Measurements from ENCODE around the gene PMEL. TPM values are rescaled to one million over a fixed set of nuclear protein-coding genes. Genes with fewer than 3 reads are reported as not detected.

Gene PMEL
- total and polyA plus RNA-seq, 2 of the 4 experiments (the other 2 are of a cell fraction) = 1.4 to 5.8 TPM

- Histone ChIP-seq H2BK120ac (ENCODE audit: low read depth, low read length) (no peak overlapping the region), H3K18ac (ENCODE audit: low read depth, low read length) (no peak overlapping the region), H3K23ac (ENCODE audit: low read depth, low read length) (no peak overlapping the region), H2AK5ac (ENCODE audit: low read depth, low read length) (no peak overlapping the region), H2BK20ac (ENCODE audit: low read depth, low read length) (no peak overlapping the region), H3K4me1 (ENCODE audit: control insufficient read depth, insufficient read depth, low read length) (peaks cover 2% of the 10 kb centered on the region; the same call in 1 of the 2 replicates), H3K36me3 (ENCODE audit: control insufficient read depth, insufficient read depth, low read length) (peaks cover 19% of the 10 kb centered on the region), H4K8ac (ENCODE audit: low read depth in 2 of 2, low read length in 2 of 2) (no peak overlapping the region), H3K4ac (ENCODE audit: low read depth, low read length) (no peak overlapping the region), H2BK15ac (ENCODE audit: low read depth, low read length) (no peak overlapping the region), H3K9me3 (ENCODE audit: control insufficient read depth, insufficient read depth, low read length) (no peaks in the 10 kb centered on the region), H3K56ac (ENCODE audit: extremely low read depth, insufficient read depth, low read length) (no peak overlapping the region), H3K4me3 (ENCODE audit: insufficient read depth, low read depth, low read length) (no peak overlapping the region), H2AK9ac (replicated peaks; ENCODE audit: low read depth, low read length, poor library complexity) (no peak overlapping the region), H3K79me1 (ENCODE audit: low read depth in 1 of 2, low read length in 2 of 2) (peaks cover 16 to 72% of the 10 kb centered on the region in 2 experiments), H3K27me3 (ENCODE audit: control insufficient read depth, insufficient read depth, low read length) (no peaks in the 10 kb centered on the region), H2AFZ (replicated peaks; ENCODE audit: low read length, poor library complexity) (no peak overlapping the region), H3K9me1 (ENCODE audit: insufficient read depth, low read length) (no peaks in the 10 kb centered on the region; the same call in 1 of the 2 replicates), H3K9ac (ENCODE audit: low read depth, low read length) (no peak overlapping the region), H4K20me1 (ENCODE audit: insufficient read depth, low read length) (peaks cover 32% of the 10 kb centered on the region; the same call in 1 of the 2 replicates), H2BK5ac (ENCODE audit: low read depth, low read length, poor library complexity, severe bottlenecking) (no peak overlapping the region), H3K14ac (replicated peaks; ENCODE audit: low read depth, low read length) (no peak overlapping the region), H3K27ac (ENCODE audit: insufficient read depth, low read length) (no peak overlapping the region), H3K4me2 (ENCODE audit: low read depth, low read length) (no peak overlapping the region), H4K91ac (ENCODE audit: insufficient read depth, low read depth, low read length) (no peak overlapping the region), H4K5ac (ENCODE audit: low read depth, low read length) (no peak overlapping the region)
- DNase-seq (no peak), ATAC-seq (ENCODE audit: low read depth) (no peak)
- intact Hi-C loops (cut with micrococcal nuclease) (no loop called here), dilution Hi-C loops (cut with HindIII; ENCODE audit: low sequenced_read_pairs, unreplicated experiment) (no loop called here), in situ Hi-C loops (cut with MboI; ENCODE audit: low sequenced_read_pairs) (no loop called here)
- POLR2A ChIA-PET (ENCODE audit: unreplicated experiment) = interaction anchor here (0.7 kb wide), 1 partner anchor 240 kb away, joined by 4 read pairs; no protein-coding TSS in a partner anchor
- TF ChIP-seq MXI1 (IDR thresholded peaks at IDR 0.05; ENCODE audit: borderline replicate concordance, low read depth, low read length) (no peak), SMC3 (IDR thresholded peaks at IDR 0.05; ENCODE audit: low read depth, low read length) (no peak), BHLHE40 (IDR thresholded peaks at IDR 0.05; ENCODE audit: low read depth, low read length) (no peak), RCOR1 (IDR thresholded peaks at IDR 0.05; ENCODE audit: insufficient replicate concordance, low read length) (no peak), CHD1 (IDR thresholded peaks at IDR 0.05; ENCODE audit: low read depth, low read length) (no peak), USF2 (IDR thresholded peaks at IDR 0.05; ENCODE audit: low read depth, low read length) (no peak), MAZ (IDR thresholded peaks at IDR 0.05; ENCODE audit: borderline replicate concordance, low read depth, low read length) (no peak), FOS (IDR thresholded peaks at IDR 0.05; ENCODE audit: low read depth, low read length) (no peak), RAD21 (IDR thresholded peaks at IDR 0.05; ENCODE audit: low read length) (no peak), RFX5 (IDR thresholded peaks at IDR 0.05; ENCODE audit: low read depth, low read length) (no peak), CEBPB (IDR thresholded peaks at IDR 0.05; ENCODE audit: low read depth, low read length) (no peak), MAFK (IDR thresholded peaks at IDR 0.05; ENCODE audit: low read depth, low read length) (no peak), POLR2A (IDR thresholded peaks at IDR 0.05; ENCODE audit: low read depth, low read length) (no peak), CTCF (conservative IDR thresholded peaks at IDR 0.05; ENCODE audit: low read depth, low read length) (no peak), ELK1 (IDR thresholded peaks at IDR 0.05; ENCODE audit: borderline replicate concordance, low read depth, low read length) (no peak)
- WGBS, 2 experiments (ENCODE audit: extremely low coverage in 2 of 2, insufficient read length in 1 of 2) = 95% methylated on average over 4 of the region's 7 CpGs; no CpG with 5 or more reads in 1 of the 2 experiments
- CTCF ChIA-PET = interaction anchor here (1.1 kb wide), 1 partner anchor 17 kb away, joined by 4 read pairs; no protein-coding TSS in a partner anchor
- BruUV-seq (replicated peaks) = no TSS peak
These were observed 12.6 kb upstream of the PMEL start for GRCh38 chr12:55978393-55978792.

All from IMR-90 (cell line).